Measurements from ENCODE around the gene MEGF6. TPM values are rescaled to one million over a fixed set of nuclear protein-coding genes. Genes with fewer than 3 reads are reported as not detected.

MEGF6 gene
- total RNA-seq, 6 experiments from 2014 or later: 20.3 to 39.2 (median 23.0) TPM

- no peak overlapping the region for H3K27ac Mint-ChIP-seq
- H3K4me1 Mint-ChIP-seq (ENCODE audit: low read depth): no peaks in the 10 kb centered on the region
- no peak overlapping the region for H3K4me3 Mint-ChIP-seq
- TF ChIP-seq CTCF (IDR thresholded peaks at IDR 0.05): no peak
- H3K9me3 Mint-ChIP-seq: no peaks in the 10 kb centered on the region
- no peaks in the 10 kb centered on the region for H3K36me3 Mint-ChIP-seq (ENCODE audit: low read depth)
- DNase-seq: no peak
- H3K27me3 Mint-ChIP-seq (ENCODE audit: insufficient read depth): peaks cover 15% of the 10 kb centered on the region
Measured at GRCh38 chr1:3607703-3608065, 3.6 kb downstream of the MEGF6 start.

DNA sequence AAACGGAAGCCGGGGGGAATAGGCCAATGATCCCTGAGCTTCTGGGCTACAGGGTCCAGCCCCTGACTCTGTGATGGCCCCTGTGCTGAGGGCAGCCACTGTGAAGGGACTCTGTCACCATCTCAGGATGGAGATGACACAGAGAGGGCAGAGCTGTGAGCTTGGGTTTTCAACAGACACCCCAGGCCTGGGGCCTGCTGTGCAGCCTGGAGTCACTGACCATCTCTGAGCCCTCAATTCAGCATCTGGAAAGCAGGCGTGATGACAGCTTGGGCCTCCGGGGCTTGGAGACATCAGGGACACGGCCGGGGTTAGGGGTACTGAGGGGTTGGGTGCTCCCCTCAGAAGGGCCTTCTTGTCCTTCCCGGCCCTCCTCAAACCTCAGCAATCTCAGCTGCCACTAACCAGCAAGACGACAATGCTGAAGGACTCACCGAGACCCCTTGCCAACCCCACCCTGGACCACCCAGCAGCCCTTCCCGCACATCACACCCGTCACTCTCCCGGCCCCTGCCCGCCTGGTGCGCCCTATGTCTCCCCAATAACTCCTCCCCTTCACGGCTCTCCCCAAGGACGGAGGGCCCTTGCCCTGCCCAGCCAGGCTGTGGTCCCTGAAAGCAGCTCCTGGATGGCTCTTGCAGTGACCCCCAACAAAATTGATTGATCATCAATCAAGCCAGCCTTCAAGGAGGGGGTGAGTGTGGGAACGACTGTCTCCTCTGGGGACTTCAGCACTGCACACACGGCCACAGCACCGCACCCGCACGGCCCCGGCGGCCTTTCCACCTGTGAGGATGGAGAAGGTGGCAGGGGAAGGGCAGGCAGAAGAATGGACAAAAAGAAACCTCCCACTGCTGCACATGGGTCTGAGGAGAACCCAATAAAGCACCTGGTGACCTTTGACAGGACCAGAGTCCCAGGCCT, 4.3 kb downstream of the MEGF6 start:
- Mint-ChIP-seq H3K27me3 (ENCODE audit: insufficient read depth) (peaks cover 11% of the 10 kb centered on the region), H3K36me3 (ENCODE audit: low read depth) (no peaks in the 10 kb centered on the region), H3K4me1 (ENCODE audit: low read depth) (no peaks in the 10 kb centered on the region), H3K9me3 (no peaks in the 10 kb centered on the region), H3K27ac (no peak overlapping the region), H3K4me3 (no peak overlapping the region)
- no peak for DNase-seq
- TF ChIP-seq CTCF (IDR thresholded peaks at IDR 0.05): no peak

- H3K9me3 Mint-ChIP-seq: no peaks in the 10 kb centered on the region
- H3K4me3 Mint-ChIP-seq: no peak overlapping the region
- H3K36me3 Mint-ChIP-seq (ENCODE audit: low read depth): no peaks in the 10 kb centered on the region
- no peaks in the 10 kb centered on the region for H3K4me1 Mint-ChIP-seq (ENCODE audit: low read depth)
- DNase-seq: no peak
- no peak for TF ChIP-seq CTCF (IDR thresholded peaks at IDR 0.05)
- H3K27me3 Mint-ChIP-seq (ENCODE audit: insufficient read depth): peaks cover 8% of the 10 kb centered on the region
- H3K27ac Mint-ChIP-seq: no peak overlapping the region
Measured at GRCh38 chr1:3604997-3605823, 6.1 kb downstream of the MEGF6 start.

GRCh38 chr1:3604468-3604974, 6.8 kb downstream of the MEGF6 start:
- Mint-ChIP-seq H3K27ac (no peak overlapping the region), H3K4me3 (no peak overlapping the region), H3K36me3 (ENCODE audit: low read depth) (no peaks in the 10 kb centered on the region), H3K27me3 (ENCODE audit: insufficient read depth) (peaks cover 6% of the 10 kb centered on the region), H3K4me1 (ENCODE audit: low read depth) (no peaks in the 10 kb centered on the region), H3K9me3 (no peaks in the 10 kb centered on the region)
- TF ChIP-seq CTCF (IDR thresholded peaks at IDR 0.05): no peak
- DNase-seq: no peak

GRCh38 chr1:3603571-3604467, 7.5 kb downstream of the MEGF6 start:
- Mint-ChIP-seq H3K36me3 (ENCODE audit: low read depth) (no peaks in the 10 kb centered on the region), H3K27me3 (ENCODE audit: insufficient read depth) (peaks cover 5% of the 10 kb centered on the region), H3K4me1 (ENCODE audit: low read depth) (no peaks in the 10 kb centered on the region), H3K4me3 (no peak overlapping the region), H3K9me3 (no peaks in the 10 kb centered on the region), H3K27ac (no peak overlapping the region)
- DNase-seq: no peak
- no peak for TF ChIP-seq CTCF (IDR thresholded peaks at IDR 0.05)

Data from HFFc6 (cell line).